ENCODE results near the gene ARHGAP6. TPM values are rescaled to one million over a fixed set of nuclear protein-coding genes. Genes with fewer than 3 reads are reported as not detected.
A peak's percentile ranks its signal among the peaks of the same experiment; 100 is the strongest.

The ARHGAP6 gene
- total RNA-seq, 1 donor from 2014 or later, result 1.2 TPM

- Mint-ChIP-seq H3K27ac (no peak overlapping the region), H3K27me3 (ENCODE audit: insufficient read depth, low read depth) (no peaks in the 10 kb centered on the region), H3K4me1 (no peaks in the 10 kb centered on the region), H3K36me3 (no peaks in the 10 kb centered on the region), H3K4me3 (no peak overlapping the region), H3K9me3 (no peaks in the 10 kb centered on the region)
- Histone ChIP-seq H2AFZ (replicated peaks) (no peak overlapping the region), H4K20me1 (ENCODE audit: low read depth) (no peaks in the 10 kb centered on the region), H3K9me3 (ENCODE audit: low read depth) (no peaks in the 10 kb centered on the region), H3K4me2 (no peak overlapping the region), H3F3A (ENCODE audit: low read depth) (no peaks in the 10 kb centered on the region), H3K27ac (no peak overlapping the region), H3K79me2 (ENCODE audit: low read depth) (no peaks in the 10 kb centered on the region), H3K9ac (no peak overlapping the region), H3K4me1 (no peaks in the 10 kb centered on the region), H3K36me3 (no peaks in the 10 kb centered on the region), H3K4me3 (no peak overlapping the region), H3K27me3 (peaks cover 8% of the 10 kb centered on the region)
- no peak for DNase-seq (ENCODE audit: low spot score)
- no peak for TF ChIP-seq CTCF (IDR thresholded peaks at IDR 0.05)
- no peak for TF ChIP-seq EZH2 (IDR thresholded peaks at IDR 0.05)
- TF ChIP-seq EZH2phosphoT487 (IDR thresholded peaks at IDR 0.05), result no peak
Observed at GRCh38 chrX:11535156-11535919, 130.4 kb downstream of the ARHGAP6 start.

DNA sequence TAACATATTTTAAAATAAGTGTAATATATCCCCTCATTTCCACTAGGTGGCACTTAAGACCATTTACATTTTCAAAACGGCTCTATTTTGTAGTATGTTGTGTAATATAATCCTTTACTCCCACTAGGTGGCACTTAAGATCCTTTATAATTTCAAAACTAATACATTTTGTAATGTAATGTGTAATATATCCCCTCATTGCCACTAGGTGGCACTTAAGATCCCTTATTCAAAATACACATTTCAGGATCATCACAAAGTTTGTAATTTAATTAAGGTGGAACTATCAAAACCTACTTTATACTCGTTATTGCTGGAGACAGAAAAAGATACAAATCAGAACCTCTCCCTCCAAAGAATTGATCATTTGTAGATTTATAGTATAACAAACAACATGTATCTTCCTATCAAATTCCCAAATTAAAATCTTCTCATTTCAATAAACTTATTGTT lies 132.5 kb downstream of the ARHGAP6 start:
- H3K9me3 ChIP-seq (ENCODE audit: low read depth), result no peaks in the 10 kb centered on the region
- H3K4me2 ChIP-seq, result no peak overlapping the region
- TF ChIP-seq EZH2 (IDR thresholded peaks at IDR 0.05), result no peak
- TF ChIP-seq CTCF (IDR thresholded peaks at IDR 0.05), result peak; percentile 73
- no peaks in the 10 kb centered on the region for H4K20me1 ChIP-seq (ENCODE audit: low read depth)
- no peak overlapping the region for H3K9ac ChIP-seq
- H3K4me3 Mint-ChIP-seq, result no peak overlapping the region
- peaks cover 8% of the 10 kb centered on the region for H3K27me3 ChIP-seq
- no peaks in the 10 kb centered on the region for H3K79me2 ChIP-seq (ENCODE audit: low read depth)
- H3K36me3 Mint-ChIP-seq, result no peaks in the 10 kb centered on the region
- no peaks in the 10 kb centered on the region for H3K4me1 Mint-ChIP-seq
- H3K4me3 ChIP-seq, result no peak overlapping the region
- H3K36me3 ChIP-seq, result no peaks in the 10 kb centered on the region
- no peaks in the 10 kb centered on the region for H3F3A ChIP-seq (ENCODE audit: low read depth)
- no peak overlapping the region for H3K27ac ChIP-seq
- H3K27me3 Mint-ChIP-seq (ENCODE audit: insufficient read depth, low read depth), result no peaks in the 10 kb centered on the region
- H2AFZ ChIP-seq (replicated peaks), result no peak overlapping the region
- DNase-seq (ENCODE audit: low spot score), result peak; percentile 46
- no peaks in the 10 kb centered on the region for H3K9me3 Mint-ChIP-seq
- H3K4me1 ChIP-seq, result no peaks in the 10 kb centered on the region
- H3K27ac Mint-ChIP-seq, result no peak overlapping the region

GRCh38 chrX:11532291-11533078 lies 133.2 kb downstream of the ARHGAP6 start:
- no peaks in the 10 kb centered on the region for H4K20me1 ChIP-seq (ENCODE audit: low read depth)
- no peaks in the 10 kb centered on the region for H3F3A ChIP-seq (ENCODE audit: low read depth)
- H3K36me3 ChIP-seq, result no peaks in the 10 kb centered on the region
- TF ChIP-seq CTCF (IDR thresholded peaks at IDR 0.05), result no peak
- H3K9me3 ChIP-seq (ENCODE audit: low read depth), result no peaks in the 10 kb centered on the region
- H3K4me2 ChIP-seq, result no peak overlapping the region
- Mint-ChIP-seq H3K4me3 (no peak overlapping the region), H3K27me3 (ENCODE audit: insufficient read depth, low read depth) (no peaks in the 10 kb centered on the region), H3K27ac (no peak overlapping the region), H3K4me1 (no peaks in the 10 kb centered on the region), H3K36me3 (no peaks in the 10 kb centered on the region), H3K9me3 (no peaks in the 10 kb centered on the region)
- no peak for DNase-seq (ENCODE audit: low spot score)
- H3K79me2 ChIP-seq (ENCODE audit: low read depth), result no peaks in the 10 kb centered on the region
- H3K9ac ChIP-seq, result no peak overlapping the region
- H3K4me3 ChIP-seq, result no peak overlapping the region
- H3K27ac ChIP-seq, result no peak overlapping the region
- H2AFZ ChIP-seq (replicated peaks), result no peak overlapping the region
- H3K27me3 ChIP-seq, result peaks cover 8% of the 10 kb centered on the region
- no peaks in the 10 kb centered on the region for H3K4me1 ChIP-seq

All from neural progenitor cell (in vitro differentiated cells).